H1 (cell line): ENCODE measurements around the gene CEP44. TPM values are rescaled to one million over a fixed set of nuclear protein-coding genes. Genes with fewer than 3 reads are reported as not detected.

ENCODE experiments used
- CTCF ChIA-PET: fragments of 300-600 bp; sonication (Branson Sonifier 250); formaldehyde crosslinking; loops from one replicate; lab custom pipeline; 2021; ENCODE audit not compliant: partially characterized antibody; lab: Charles Lee
- POLR2A ChIA-PET: fragments of 300-600 bp; sonication (Branson Sonifier 250); formaldehyde crosslinking; loops from one replicate; lab custom pipeline; 2021; ENCODE audit warnings: inconsistent platforms; ENCODE audit not compliant: partially characterized antibody; lab: Charles Lee
- DNase-seq, 2 experiments: peaks; one replicate each; pipeline versions ENCODE4 v3.0.0 to v3.0.0-alpha.2; 2010 to 2022; ENCODE audit warnings: low spot score in 2 of 2, low read depth in 1 of 2, mixed read lengths in 1 of 2
- FAIRE-seq: peaks from 2 replicates; lab custom pipeline; 2011; peaks lifted over from hg19 to GRCh38; lab: Jason Lieb, UNC
- H2AFZ ChIP-seq: 2 replicates; pipeline ENCODE4 v1.8.1; 2012; ENCODE audit warnings: low read length, inconsistent platforms
- H2AK5ac ChIP-seq: 2 replicates; pipeline ENCODE4 v1.6.1; 2013; ENCODE audit warnings: low read depth, low read length
- H2BK120ac ChIP-seq: replicated peaks from 2 replicates; pipeline ENCODE3; 2013; ENCODE audit warnings: low read depth, low read length, inconsistent platforms
- H2BK12ac ChIP-seq: 2 replicates; pipeline ENCODE4 v1.6.1; 2013; ENCODE audit warnings: low read depth, low read length
- H2BK15ac ChIP-seq: 2 replicates; pipeline ENCODE4 v1.6.1; 2013; ENCODE audit warnings: low read length
- H2BK20ac ChIP-seq: 2 replicates; pipeline ENCODE4 v1.6.1; 2013; ENCODE audit warnings: low read length
- H2BK5ac ChIP-seq: 2 replicates; pipeline ENCODE4 v1.6.1; 2013; ENCODE audit warnings: low read depth, low read length
- H3K14ac ChIP-seq: 2 replicates; pipeline ENCODE4 v1.6.1; 2013; ENCODE audit warnings: inconsistent platforms; ENCODE audit not compliant: insufficient read length
- H3K18ac ChIP-seq: 2 replicates; pipeline ENCODE4 v1.6.1; 2013; ENCODE audit warnings: low read length; ENCODE audit errors: extremely low read depth
- H3K23ac ChIP-seq: 2 replicates; pipeline ENCODE4 v1.6.1; 2013; ENCODE audit warnings: inconsistent platforms; ENCODE audit not compliant: insufficient read length
- H3K23me2 ChIP-seq: 2 replicates; pipeline ENCODE4 v1.6.1; 2013; ENCODE audit warnings: low read depth, low read length
- H3K27ac ChIP-seq: 2 replicates; pipeline ENCODE4 v1.6.1; 2011; ENCODE audit warnings: low read depth, low read length, inconsistent platforms
- H3K27me3 ChIP-seq, 4 experiments: replicated peaks in 1 of 4; 1 replicate in 1 of 4; 2 replicates in 3 of 4; pipeline versions ENCODE4 v1.6.1 to v1.8.1; 2011 to 2013; ENCODE audit warnings: low read length in 3 of 4, mild to moderate bottlenecking in 3 of 4, inconsistent platforms in 2 of 4, mixed read lengths in 2 of 4, moderate library complexity in 1 of 4; ENCODE audit not compliant: control insufficient read depth in 3 of 4, insufficient read depth in 3 of 4; ENCODE audit errors: extremely low read depth in 1 of 4
- H3K36me3 ChIP-seq, 4 experiments: 2 replicates each; pipeline versions ENCODE4 v1.6.1 to v1.8.1; 2011 to 2013; ENCODE audit warnings: mild to moderate bottlenecking in 4 of 4, low read length in 3 of 4, moderate library complexity in 2 of 4, control low read depth in 1 of 4, inconsistent platforms in 1 of 4; ENCODE audit not compliant: insufficient read depth in 4 of 4, control insufficient read depth in 2 of 4
- H3K4ac ChIP-seq: replicated peaks from 2 replicates; pipeline ENCODE3; 2013; ENCODE audit warnings: low read length, low read depth, mixed read lengths, inconsistent platforms; ENCODE audit not compliant: insufficient read length
- H3K4me1 ChIP-seq, 4 experiments: replicated peaks in 1 of 4; 1 replicate in 1 of 4; 2 replicates in 3 of 4; pipeline versions ENCODE4 v1.6.1 to v1.8.1; 2011 to 2013; ENCODE audit warnings: low read length in 3 of 4, inconsistent platforms in 2 of 4, mixed read lengths in 1 of 4; ENCODE audit not compliant: insufficient read depth in 4 of 4, control insufficient read depth in 3 of 4
- H3K4me2 ChIP-seq, 2 experiments: 2 replicates each; pipeline versions ENCODE4 v1.6.1 to v1.8.1; 2011 to 2013; ENCODE audit warnings: low read depth in 2 of 2, low read length in 2 of 2, control low read depth in 1 of 2, inconsistent platforms in 1 of 2, mild to moderate bottlenecking in 1 of 2; ENCODE audit not compliant: insufficient read depth in 1 of 2
- H3K4me3 ChIP-seq, 4 experiments: fragments of 200-600, 300-600 bp in 1 of 4; sonication (generic), shearing (Covaris generic), sonication (Bioruptor Twin) in 1 of 4; 2 replicates each; pipeline versions ENCODE4 v1.5.1 to v1.8.1; 2011 to 2016; ENCODE audit warnings: low read length in 4 of 4, low read depth in 3 of 4, control low read depth in 2 of 4, inconsistent platforms in 2 of 4, mild to moderate bottlenecking in 2 of 4, mixed read lengths in 1 of 4, moderate library complexity in 1 of 4; ENCODE audit not compliant: insufficient read depth in 2 of 4; ENCODE audit errors: extremely low read depth in 1 of 4
- H3K56ac ChIP-seq: replicated peaks from 2 replicates; pipeline ENCODE3; 2013; ENCODE audit warnings: low read depth, mild to moderate bottlenecking, mixed read lengths, low read length, inconsistent platforms; ENCODE audit not compliant: insufficient read length
- H3K79me1 ChIP-seq: 2 replicates; pipeline ENCODE4 v1.6.1; 2013; ENCODE audit warnings: low read depth, low read length, control low read depth
- H3K79me2 ChIP-seq, 2 experiments: 2 replicates each; pipeline versions ENCODE4 v1.6.1 to v1.8.1; 2012 to 2013; ENCODE audit warnings: low read length in 2 of 2, mild to moderate bottlenecking in 2 of 2, inconsistent platforms in 1 of 2; ENCODE audit not compliant: insufficient read depth in 2 of 2, control insufficient read depth in 1 of 2
- H3K9ac ChIP-seq, 4 experiments: replicated peaks in 1 of 4; 1 replicate in 1 of 4; 2 replicates in 3 of 4; pipeline versions ENCODE4 v1.6.1 to v1.8.1; 2011 to 2013; ENCODE audit warnings: low read depth in 3 of 4, low read length in 3 of 4, control low read depth in 2 of 4, mild to moderate bottlenecking in 2 of 4, moderate library complexity in 2 of 4, inconsistent platforms in 1 of 4; ENCODE audit errors: extremely low read depth in 1 of 4
- H3K9me3 ChIP-seq, 2 experiments: 2 replicates each; pipeline versions ENCODE4 v1.6.1 to v1.8.1; 2012 to 2013; ENCODE audit warnings: mild to moderate bottlenecking in 2 of 2, moderate library complexity in 2 of 2, control low read depth in 1 of 2, inconsistent platforms in 1 of 2, low read depth in 1 of 2, low read length in 1 of 2, mixed read lengths in 1 of 2; ENCODE audit not compliant: insufficient read depth in 2 of 2
- H4K20me1 ChIP-seq, 2 experiments: replicated peaks in 1 of 2; 2 replicates each; pipeline versions ENCODE3 to v1.8.1; 2011 to 2013; ENCODE audit warnings: inconsistent platforms in 2 of 2, low read length in 2 of 2, mild to moderate bottlenecking in 1 of 2; ENCODE audit not compliant: insufficient read depth in 2 of 2, control insufficient read depth in 1 of 2
- H4K5ac ChIP-seq: 2 replicates; pipeline ENCODE4 v1.6.1; 2013; ENCODE audit warnings: low read length, low read depth, mixed read lengths, inconsistent platforms; ENCODE audit not compliant: insufficient read length
- H4K8ac ChIP-seq: 2 replicates; pipeline ENCODE4 v1.8.0; 2013; ENCODE audit warnings: mild to moderate bottlenecking, moderate library complexity, low read length, inconsistent platforms; ENCODE audit not compliant: insufficient read depth; ENCODE audit errors: extremely low read depth
- H4K91ac ChIP-seq: replicated peaks from 2 replicates; pipeline ENCODE3; 2013; ENCODE audit warnings: low read length, mixed read lengths, inconsistent platforms; ENCODE audit not compliant: insufficient read length
- BRCA1 ChIP-seq: IDR thresholded peaks from 2 replicates; pipeline ENCODE4 v1.6.1; 2012; ENCODE audit warnings: low read depth, low read length, improper control_type of control experiment
- GTF2F1 ChIP-seq: IDR thresholded peaks from 2 replicates; pipeline ENCODE4 v1.6.1; 2012; ENCODE audit warnings: low read depth, low read length, improper control_type of control experiment, borderline replicate concordance
- KDM5A ChIP-seq: fragments of 200-600 bp; IDR thresholded peaks from 2 replicates; pipeline ENCODE4 v1.7.1; 2012; ENCODE audit warnings: mild to moderate bottlenecking, low read length, inconsistent platforms, mixed read lengths
- NRF1 ChIP-seq: IDR thresholded peaks from 2 replicates; pipeline ENCODE4 v1.6.1; 2011; ENCODE audit warnings: mild to moderate bottlenecking, low read depth, low read length, improper control_type of control experiment
- POLR2A ChIP-seq, 2 experiments: IDR thresholded peaks; 1 replicate in 1 of 2; 2 replicates in 1 of 2; pipeline ENCODE4 v1.6.1; 2011; ENCODE audit warnings: low read depth in 2 of 2, low read length in 2 of 2, mild to moderate bottlenecking in 2 of 2; ENCODE audit errors: control extremely low read depth in 1 of 2
- RNF2 ChIP-seq: fragments of 200-900, 300-1000 bp; sonication (generic); IDR thresholded peaks from 2 replicates; pipeline ENCODE4 v1.7.1; 2016; ENCODE audit warnings: borderline replicate concordance, low read depth, mild to moderate bottlenecking, antibody characterized with exemption, low read length; ENCODE audit not compliant: poor library complexity, severe bottlenecking; ENCODE audit errors: missing control alignments
- TBP ChIP-seq: IDR thresholded peaks from 2 replicates; pipeline ENCODE4 v1.6.1; 2011; ENCODE audit warnings: low read depth, low read length, improper control_type of control experiment
- WGBS, 2 experiments: shearing (Covaris generic) in 1 of 2; methylation state at CpG; one replicate each; pipeline versions ENCODE4 v1.1.6 to v1.1.7; 2013 to 2015; ENCODE audit warnings: low lambda C conversion rate in 2 of 2, mixed read lengths in 2 of 2, inconsistent platforms in 1 of 2, low coverage in 1 of 2, missing lambda C conversion rate in 1 of 2; ENCODE audit not compliant: insufficient replicate concordance in 2 of 2, insufficient coverage in 1 of 2, insufficient read length in 1 of 2; ENCODE audit errors: extremely low coverage in 1 of 2, missing lambda C conversion rate in 1 of 2; 5-methylcytosine and 5-hydroxymethylcytosine counted together
- polyA plus RNA-seq, 7 experiments: library from polyadenylated mRNA; depleted of rRNA in 3 of 7; stranded (reverse) in 5 of 7; unstranded in 2 of 7; fragments of >200 nt in 5 of 7; fragments of 200-250 nt in 2 of 7; gene quantifications; 1 replicate in 5 of 7; 2 replicates in 1 of 7; 4 replicates in 1 of 7; pipeline versions ENCODE4 v1.2.1 to v1.2.3, GENCODE V29; 2011 to 2013; ENCODE audit warnings: missing spikeins in 2 of 7, mixed read lengths in 2 of 7
- total RNA-seq: library from RNA; stranded (reverse); fragmentation: NEBNext Ultra II Directional; extraction: Animal tissue kit (Norgen Biotek cat#: 25700); gene quantifications from 2 replicates; pipeline ENCODE4 v1.2.1, GENCODE V29; 2021
- TF ChIP-seq, protein P1 (sequence below): IDR thresholded peaks from 2 replicates; pipeline ENCODE4 v1.6.1; 2011; ENCODE audit warnings: low read length, improper control_type of control experiment
- TF ChIP-seq, protein P2 (sequence below), 3 experiments: IDR thresholded peaks; 1 replicate in 2 of 3; 2 replicates in 1 of 3; pipeline versions ENCODE4 v1.5.1 to v1.6.1; 2011; ENCODE audit warnings: low read length in 3 of 3, mild to moderate bottlenecking in 3 of 3, inconsistent platforms in 2 of 3, low read depth in 1 of 3, moderate library complexity in 1 of 3; ENCODE audit not compliant: insufficient read depth in 1 of 3; ENCODE audit errors: control extremely low read depth in 1 of 3

CEP44 gene
- total and polyA plus RNA-seq, 2 of the 8 experiments (the other 6 are each of a cell fraction or from before 2014, with no cell fraction given): 3.4 to 17.1 TPM

DNA sequence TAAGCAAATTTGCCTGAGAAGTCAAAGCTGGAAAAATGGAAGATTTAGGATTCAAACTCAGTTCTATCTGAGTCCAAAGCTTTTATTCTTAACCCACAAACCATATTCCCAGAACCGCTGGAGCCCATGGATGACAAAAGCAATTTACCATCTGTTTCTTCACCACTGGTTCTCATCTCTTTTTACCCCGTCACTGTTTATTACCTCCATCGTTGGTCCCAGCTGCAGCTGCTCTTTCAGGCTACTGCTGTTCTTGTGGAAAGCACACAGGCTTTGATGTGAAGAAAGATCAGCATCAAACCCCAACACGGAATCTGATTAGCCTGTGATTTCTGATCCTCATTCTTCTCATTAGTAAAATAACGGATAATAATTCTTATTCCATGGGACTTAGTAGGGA is 9.8 kb upstream of the CEP44 start:
- H3K79me2 ChIP-seq: no peaks in the 10 kb centered on the region; a peak in 1 of 4 replicates
- no peak overlapping the region for H3K23ac ChIP-seq
- H3K14ac ChIP-seq: no peak overlapping the region
- H2AFZ ChIP-seq: no peak overlapping the region
- CTCF ChIA-PET: no interaction called here
- no peak overlapping the region for H2BK15ac ChIP-seq
- H3K4me1 ChIP-seq: no peaks in the 10 kb centered on the region
- no peaks in the 10 kb centered on the region for H3K79me1 ChIP-seq
- no peak overlapping the region for H3K4me3 ChIP-seq
- H3K18ac ChIP-seq: no peak overlapping the region
- POLR2A ChIA-PET: no interaction called here
- FAIRE-seq: no peak
- H4K5ac ChIP-seq: no peak overlapping the region
- no peak overlapping the region for H3K4me2 ChIP-seq
- H2AK5ac ChIP-seq: no peak overlapping the region
- H3K23me2 ChIP-seq: no peaks in the 10 kb centered on the region
- no peak overlapping the region for H3K56ac ChIP-seq
- H4K91ac ChIP-seq: no peak overlapping the region
- 77% methylated on average over 5 of the region's 5 CpGs; no CpG with 5 or more reads in 1 of the 2 experiments for WGBS, 2 experiments
- H3K9ac ChIP-seq: no peak overlapping the region
- no peak for TF ChIP-seq NRF1
- no peak for TF ChIP-seq GTF2F1
- TF ChIP-seq RNF2: no peak
- TF ChIP-seq, protein P1, sequence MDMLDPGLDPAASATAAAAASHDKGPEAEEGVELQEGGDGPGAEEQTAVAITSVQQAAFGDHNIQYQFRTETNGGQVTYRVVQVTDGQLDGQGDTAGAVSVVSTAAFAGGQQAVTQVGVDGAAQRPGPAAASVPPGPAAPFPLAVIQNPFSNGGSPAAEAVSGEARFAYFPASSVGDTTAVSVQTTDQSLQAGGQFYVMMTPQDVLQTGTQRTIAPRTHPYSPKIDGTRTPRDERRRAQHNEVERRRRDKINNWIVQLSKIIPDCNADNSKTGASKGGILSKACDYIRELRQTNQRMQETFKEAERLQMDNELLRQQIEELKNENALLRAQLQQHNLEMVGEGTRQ: no peak
- TF ChIP-seq, protein P2, sequence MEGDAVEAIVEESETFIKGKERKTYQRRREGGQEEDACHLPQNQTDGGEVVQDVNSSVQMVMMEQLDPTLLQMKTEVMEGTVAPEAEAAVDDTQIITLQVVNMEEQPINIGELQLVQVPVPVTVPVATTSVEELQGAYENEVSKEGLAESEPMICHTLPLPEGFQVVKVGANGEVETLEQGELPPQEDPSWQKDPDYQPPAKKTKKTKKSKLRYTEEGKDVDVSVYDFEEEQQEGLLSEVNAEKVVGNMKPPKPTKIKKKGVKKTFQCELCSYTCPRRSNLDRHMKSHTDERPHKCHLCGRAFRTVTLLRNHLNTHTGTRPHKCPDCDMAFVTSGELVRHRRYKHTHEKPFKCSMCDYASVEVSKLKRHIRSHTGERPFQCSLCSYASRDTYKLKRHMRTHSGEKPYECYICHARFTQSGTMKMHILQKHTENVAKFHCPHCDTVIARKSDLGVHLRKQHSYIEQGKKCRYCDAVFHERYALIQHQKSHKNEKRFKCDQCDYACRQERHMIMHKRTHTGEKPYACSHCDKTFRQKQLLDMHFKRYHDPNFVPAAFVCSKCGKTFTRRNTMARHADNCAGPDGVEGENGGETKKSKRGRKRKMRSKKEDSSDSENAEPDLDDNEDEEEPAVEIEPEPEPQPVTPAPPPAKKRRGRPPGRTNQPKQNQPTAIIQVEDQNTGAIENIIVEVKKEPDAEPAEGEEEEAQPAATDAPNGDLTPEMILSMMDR (IDR thresholded peaks at IDR 0.05; ENCODE audit: control extremely low read depth in 1 of 3, insufficient read depth in 1 of 3, low read depth in 1 of 3, low read length in 3 of 3): no peak
- no peak for TF ChIP-seq TBP
- TF ChIP-seq POLR2A (IDR thresholded peaks at IDR 0.05; ENCODE audit: control extremely low read depth in 1 of 2, low read depth in 2 of 2, low read length in 2 of 2): no peak
- no peak for TF ChIP-seq KDM5A
- no peak for TF ChIP-seq BRCA1
- no peak overlapping the region for H2BK12ac ChIP-seq
- no peak overlapping the region for H2BK20ac ChIP-seq
- no peaks in the 10 kb centered on the region for H3K27me3 ChIP-seq
- H2BK120ac ChIP-seq: no peak overlapping the region
- no peaks in the 10 kb centered on the region for H3K36me3 ChIP-seq
- H3K4ac ChIP-seq: no peak overlapping the region
- no peak overlapping the region for H4K8ac ChIP-seq
- H2BK5ac ChIP-seq: no peak overlapping the region
- H3K27ac ChIP-seq: no peak overlapping the region
- DNase-seq: no peak
- no peaks in the 10 kb centered on the region for H4K20me1 ChIP-seq
- no peaks in the 10 kb centered on the region for H3K9me3 ChIP-seq
